ENCODE measurements around the gene IL20RB. TPM values are rescaled to one million over a fixed set of nuclear protein-coding genes. Genes with fewer than 3 reads are reported as not detected.
A peak's percentile ranks its signal among the peaks of the same experiment; 100 is the strongest.

The IL20RB gene, protein sequence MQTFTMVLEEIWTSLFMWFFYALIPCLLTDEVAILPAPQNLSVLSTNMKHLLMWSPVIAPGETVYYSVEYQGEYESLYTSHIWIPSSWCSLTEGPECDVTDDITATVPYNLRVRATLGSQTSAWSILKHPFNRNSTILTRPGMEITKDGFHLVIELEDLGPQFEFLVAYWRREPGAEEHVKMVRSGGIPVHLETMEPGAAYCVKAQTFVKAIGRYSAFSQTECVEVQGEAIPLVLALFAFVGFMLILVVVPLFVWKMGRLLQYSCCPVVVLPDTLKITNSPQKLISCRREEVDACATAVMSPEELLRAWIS
- 100 to 1,000 TPM; 218 to 274 (median 257) TPM for total RNA-seq

- no peaks in the 10 kb centered on the region for H3K9me3 ChIP-seq
- WGBS = 46% methylated on average over 7 of the region's 7 CpGs
- no peaks in the 10 kb centered on the region for H3K36me3 ChIP-seq
- peak in 1 of 2 donors; percentile 74 for DNase-seq (ENCODE audit: low spot score in 2 of 2)
- H3K4me1 ChIP-seq = peaks cover 72% of the 10 kb centered on the region
- TF ChIP-seq POLR2A (IDR thresholded peaks at IDR 0.05) (no peak), POLR2AphosphoS5 (IDR thresholded peaks at IDR 0.05) (no peak), CTCF (IDR thresholded peaks at IDR 0.05) (no peak), EP300 (IDR thresholded peaks at IDR 0.05) (no peak)
- H3K27ac ChIP-seq = peak within 1 kb of the TSS; percentile 79
- H3K27me3 ChIP-seq = no peaks in the 10 kb centered on the region
- H3K4me3 ChIP-seq = peak within 1 kb of the TSS; percentile 44
These were observed at the start of gene IL20RB for GRCh38 chr3:136957751-136958288. TSS of gene IL20RB (plus strand) at chr3:136957983. CDS start at chr3:136958114, 131 bp downstream.

DNA sequence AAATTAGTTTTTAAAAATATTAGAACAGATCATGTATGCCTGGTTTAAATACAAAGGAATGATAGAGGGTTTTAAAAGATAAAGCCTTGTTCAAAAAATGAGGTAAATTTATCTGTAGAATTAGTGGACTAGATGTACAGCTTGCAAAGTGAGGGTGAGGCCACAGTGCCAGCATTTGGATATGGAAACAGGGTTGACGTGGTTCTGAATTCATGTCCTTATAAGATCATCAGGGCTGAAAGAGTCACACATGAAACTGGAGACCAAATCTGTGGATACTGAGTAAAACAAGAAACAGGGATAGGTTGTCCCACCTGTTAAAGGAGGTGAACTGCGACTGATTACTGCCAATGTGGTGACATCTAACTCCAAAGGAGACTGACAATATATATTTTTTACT is 49.5 kb upstream of the IL20RB start:
- no peak for TF ChIP-seq CTCF (IDR thresholded peaks at IDR 0.05)
- TF ChIP-seq EP300 (IDR thresholded peaks at IDR 0.05) = no peak
- TF ChIP-seq POLR2A (IDR thresholded peaks at IDR 0.05) = no peak
- no peak for TF ChIP-seq POLR2AphosphoS5 (IDR thresholded peaks at IDR 0.05)
- no peak overlapping the region for H3K27ac ChIP-seq
- 91% methylated on average over 2 of the region's 2 CpGs for WGBS
- H3K27me3 ChIP-seq = no peaks in the 10 kb centered on the region
- peaks cover 21% of the 10 kb centered on the region for H3K9me3 ChIP-seq
- peaks cover 13% of the 10 kb centered on the region for H3K4me1 ChIP-seq
- H3K36me3 ChIP-seq = no peaks in the 10 kb centered on the region
- no peak for DNase-seq (ENCODE audit: low spot score in 2 of 2)
- H3K4me3 ChIP-seq = no peak overlapping the region

DNA sequence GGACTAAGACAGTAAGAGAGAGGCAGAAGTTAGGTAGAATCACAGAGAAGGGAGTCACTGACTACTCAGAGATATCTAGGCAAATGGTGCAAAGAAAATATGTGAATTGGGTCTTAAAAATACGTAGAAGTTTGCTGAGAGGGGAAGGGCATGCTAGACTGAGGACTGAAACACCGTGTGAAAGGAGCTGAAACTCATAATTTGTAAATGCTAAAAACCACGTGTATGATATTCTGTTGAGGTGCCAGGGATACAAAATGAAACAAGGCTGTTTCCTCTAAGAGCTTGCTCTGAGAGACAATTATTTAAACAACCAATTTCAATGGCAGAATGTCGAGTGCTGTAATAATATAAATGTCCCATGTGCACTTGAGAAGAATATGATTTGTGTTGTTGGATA is 48.6 kb upstream of the IL20RB start:
- peaks cover 18% of the 10 kb centered on the region for H3K9me3 ChIP-seq
- no peak for TF ChIP-seq EP300 (IDR thresholded peaks at IDR 0.05)
- TF ChIP-seq POLR2AphosphoS5 (IDR thresholded peaks at IDR 0.05) = no peak
- no peak for TF ChIP-seq CTCF (IDR thresholded peaks at IDR 0.05)
- TF ChIP-seq POLR2A (IDR thresholded peaks at IDR 0.05) = no peak
- no peak overlapping the region for H3K4me3 ChIP-seq
- peaks cover 13% of the 10 kb centered on the region for H3K4me1 ChIP-seq
- no peak for DNase-seq (ENCODE audit: low spot score in 2 of 2)
- H3K27me3 ChIP-seq = no peaks in the 10 kb centered on the region
- no peaks in the 10 kb centered on the region for H3K36me3 ChIP-seq
- no peak overlapping the region for H3K27ac ChIP-seq
- 49% methylated on average over 4 of the region's 4 CpGs for WGBS

GRCh38 chr3:136910697-136911096 is 47.1 kb upstream of the IL20RB start:
- TF ChIP-seq POLR2A (IDR thresholded peaks at IDR 0.05) = no peak
- TF ChIP-seq POLR2AphosphoS5 (IDR thresholded peaks at IDR 0.05) = no peak
- TF ChIP-seq EP300 (IDR thresholded peaks at IDR 0.05) = no peak
- TF ChIP-seq CTCF (IDR thresholded peaks at IDR 0.05) = no peak
- 94% methylated on average over 2 of the region's 2 CpGs for WGBS
- H3K4me1 ChIP-seq = peaks cover 16% of the 10 kb centered on the region
- no peaks in the 10 kb centered on the region for H3K27me3 ChIP-seq
- H3K4me3 ChIP-seq = no peak overlapping the region
- no peak overlapping the region for H3K27ac ChIP-seq
- peaks cover 5% of the 10 kb centered on the region for H3K9me3 ChIP-seq
- no peak for DNase-seq (ENCODE audit: low spot score in 2 of 2)
- H3K36me3 ChIP-seq = no peaks in the 10 kb centered on the region

GRCh38 chr3:136913168-136913567 is 44.6 kb upstream of the IL20RB start:
- Histone ChIP-seq H3K36me3 (no peaks in the 10 kb centered on the region), H3K27ac (no peak overlapping the region), H3K9me3 (peaks cover 5% of the 10 kb centered on the region), H3K4me1 (peaks cover 16% of the 10 kb centered on the region), H3K27me3 (no peaks in the 10 kb centered on the region), H3K4me3 (no peak overlapping the region)
- TF ChIP-seq POLR2A (IDR thresholded peaks at IDR 0.05) (no peak), CTCF (IDR thresholded peaks at IDR 0.05) (no peak), EP300 (IDR thresholded peaks at IDR 0.05) (no peak), POLR2AphosphoS5 (IDR thresholded peaks at IDR 0.05) (no peak)
- WGBS = 100% methylated on average over 1 of the region's 1 CpG
- no peak for DNase-seq (ENCODE audit: low spot score in 2 of 2)
